Activated T-cell treated with anti-CD3 and anti-CD28 coated beads, Interleukin-2, amount 50 U/mL, for 72 hours (primary cell): Measurements from ENCODE around the gene PCDHGA4. TPM values are rescaled to one million over a fixed set of nuclear protein-coding genes. Genes with fewer than 3 reads are reported as not detected.

ENCODE experiments used
- ATAC-seq, 2 donors: fragments of 150-1000 bp; cut with Tn5 transposase; replicated peaks in 1 of 2; 2 replicates each; pipeline ENCODE4 v1.10.0; 2021; ENCODE audit warnings: moderate library complexity in 2 of 2, mild to moderate bottlenecking in 1 of 2
- DNase-seq, 2 donors: peaks; one replicate each; pipeline ENCODE4 v3.0.0; 2021 to 2022; ENCODE audit warnings: mixed read lengths in 1 of 2
- H3K27ac Mint-ChIP-seq: one replicate; pipeline ENCODE4 v1.8.0; 2022; ENCODE audit warnings: mild to moderate bottlenecking, moderate library complexity, mixed read lengths
- H3K27me3 Mint-ChIP-seq: one replicate; pipeline ENCODE4 v1.8.0; 2022; ENCODE audit warnings: low read depth, mixed read lengths
- H3K36me3 Mint-ChIP-seq, 2 donors: one replicate each; pipeline ENCODE4 v1.8.0; 2022; ENCODE audit warnings: mixed read lengths in 2 of 2, mild to moderate bottlenecking in 1 of 2; ENCODE audit not compliant: insufficient read depth in 2 of 2
- H3K4me1 Mint-ChIP-seq: one replicate; pipeline ENCODE4 v1.8.0; 2022; ENCODE audit warnings: low read depth, mixed read lengths
- H3K4me3 Mint-ChIP-seq, 2 donors: one replicate each; pipeline ENCODE4 v1.8.0; 2022; ENCODE audit warnings: mild to moderate bottlenecking in 2 of 2, mixed read lengths in 2 of 2, moderate library complexity in 2 of 2
- H3K9me3 Mint-ChIP-seq, 2 donors: one replicate each; pipeline ENCODE4 v1.8.0; 2022; ENCODE audit warnings: mixed read lengths in 2 of 2
- total RNA-seq, 2 donors: library from RNA; stranded (reverse); gene quantifications; one replicate each; pipeline ENCODE4 v1.2.3, GENCODE V29; 2022

PCDHGA4 gene
- total RNA-seq, 2 donors from 2014 or later: 0.25 to 0.26 TPM

GRCh38 chr5:141398608-141399007, 43.8 kb downstream of the PCDHGA4 start:
- peak overlapping the region in 1 of 2 donors; percentile 6 for H3K4me3 Mint-ChIP-seq
- ATAC-seq: no peak
- H3K9me3 Mint-ChIP-seq: peaks cover 6 to 8% of the 10 kb centered on the region in 2 donors
- peaks cover 15 to 23% of the 10 kb centered on the region in 2 donors for H3K36me3 Mint-ChIP-seq
- DNase-seq: no peak
- peaks cover 8% of the 10 kb centered on the region for H3K4me1 Mint-ChIP-seq
- H3K27ac Mint-ChIP-seq: no peak overlapping the region
- peaks cover 72% of the 10 kb centered on the region for H3K27me3 Mint-ChIP-seq

- ATAC-seq (no peak), DNase-seq (no peak)
- H3K4me1 Mint-ChIP-seq: peaks cover 10% of the 10 kb centered on the region
- peaks cover 72% of the 10 kb centered on the region for H3K27me3 Mint-ChIP-seq
- peaks cover 11 to 23% of the 10 kb centered on the region in 2 donors for H3K36me3 Mint-ChIP-seq
- peaks cover 2 to 5% of the 10 kb centered on the region in 2 donors for H3K9me3 Mint-ChIP-seq
- no peak overlapping the region for H3K27ac Mint-ChIP-seq
- H3K4me3 Mint-ChIP-seq: no peak overlapping the region
Measured at GRCh38 chr5:141399555-141400258, 44.9 kb downstream of the PCDHGA4 start.

- H3K4me1 Mint-ChIP-seq: peaks cover 10% of the 10 kb centered on the region
- no peak for DNase-seq
- H3K4me3 Mint-ChIP-seq: peak within 1 kb of the TSS; percentile 67 to 75
- H3K36me3 Mint-ChIP-seq: peaks cover 16 to 20% of the 10 kb centered on the region in 2 donors
- H3K9me3 Mint-ChIP-seq: peaks cover 4 to 6% of the 10 kb centered on the region in 2 donors
- peak within 1 kb of the TSS; percentile 82 for H3K27ac Mint-ChIP-seq
- H3K27me3 Mint-ChIP-seq: peaks cover 77% of the 10 kb centered on the region
- no peak for ATAC-seq
Measured at GRCh38 chr5:141402553-141403243, 47.9 kb downstream of the PCDHGA4 start, which contains the start of gene PCDHGA9. Gene PCDHGA9 (plus strand): TSS chr5:141402778. CDS start chr5:141402953, 175 bp downstream.

GRCh38 chr5:141403387-141403786, 48.6 kb downstream of the PCDHGA4 start:
- ATAC-seq (no peak), DNase-seq (no peak)
- H3K27me3 Mint-ChIP-seq: peaks cover 83% of the 10 kb centered on the region
- peaks cover 10% of the 10 kb centered on the region for H3K4me1 Mint-ChIP-seq
- peaks cover 4 to 6% of the 10 kb centered on the region in 2 donors for H3K9me3 Mint-ChIP-seq
- H3K4me3 Mint-ChIP-seq: no peak overlapping the region
- no peak overlapping the region for H3K27ac Mint-ChIP-seq
- peaks cover 17 to 24% of the 10 kb centered on the region in 2 donors for H3K36me3 Mint-ChIP-seq

Other genes with a start within 250 kb of the PCDHGA4 start
- not detected for gene PCDHB4, start 233.2 kb upstream of the PCDHGA4 start, total RNA-seq
- not detected for gene PCDHB5, start 219.8 kb upstream of the PCDHGA4 start, total RNA-seq
- gene PCDHB6, start 205.0 kb upstream of the PCDHGA4 start, total RNA-seq: not detected
- not detected for gene PCDHB7, start 182.4 kb upstream of the PCDHGA4 start, total RNA-seq
- gene PCDHB8, start 177.2 kb upstream of the PCDHGA4 start, total RNA-seq: not detected
- gene PCDHB16, start 172.6 kb upstream of the PCDHGA4 start, total RNA-seq: not detected
- gene PCDHB9, start 167.9 kb upstream of the PCDHGA4 start, total RNA-seq: under 1 TPM in 1 of 2 donors, not detected in 1; 0.05 TPM
- not detected for gene PCDHB10, start 162.7 kb upstream of the PCDHGA4 start, total RNA-seq
- not detected for gene PCDHB11, start 155.4 kb upstream of the PCDHGA4 start, total RNA-seq
- not detected for gene PCDHB12, start 146.3 kb upstream of the PCDHGA4 start, total RNA-seq
- not detected for gene PCDHB13, start 141.1 kb upstream of the PCDHGA4 start, total RNA-seq
- not detected for gene PCDHB14, start 131.7 kb upstream of the PCDHGA4 start, total RNA-seq
- gene PCDHB15, start 109.6 kb upstream of the PCDHGA4 start, total RNA-seq: not detected
- gene SLC25A2, start 51.0 kb upstream of the PCDHGA4 start, total RNA-seq: under 1 TPM; 0.46 to 0.63 TPM
- gene TAF7, start 34.2 kb upstream of the PCDHGA4 start, total RNA-seq: 10 to 100 TPM; 56.7 to 62.5 TPM
- gene PCDHGA1, start 24.5 kb upstream of the PCDHGA4 start, total RNA-seq: under 1 TPM; 0.05 TPM
- gene PCDHGA2, start 16.3 kb upstream of the PCDHGA4 start, total RNA-seq: under 1 TPM in 1 of 2 donors, not detected in 1; 0.07 TPM
- gene PCDHGA3, start 11.2 kb upstream of the PCDHGA4 start, total RNA-seq: under 1 TPM in 1 of 2 donors, not detected in 1; 0.12 TPM
- under 1 TPM in 1 of 2 donors, not detected in 1; 0.19 TPM for gene PCDHGB1, start 4.9 kb upstream of the PCDHGA4 start, total RNA-seq
- under 1 TPM; 0.28 to 0.34 TPM for gene PCDHGB2, start 5.0 kb downstream of the PCDHGA4 start, total RNA-seq
- under 1 TPM in 1 of 2 donors, not detected in 1; 0.12 TPM for gene PCDHGA5, start 9.1 kb downstream of the PCDHGA4 start, total RNA-seq
- gene PCDHGB3, start 15.2 kb downstream of the PCDHGA4 start, total RNA-seq: under 1 TPM; 0.19 to 0.28 TPM
- under 1 TPM; 0.16 to 0.29 TPM for gene PCDHGA6, start 18.9 kb downstream of the PCDHGA4 start, total RNA-seq
- gene PCDHGA7, start 27.7 kb downstream of the PCDHGA4 start, total RNA-seq: under 1 TPM in 1 of 2 donors, not detected in 1; 0.12 TPM
- not detected for gene PCDHGB4, start 32.7 kb downstream of the PCDHGA4 start, total RNA-seq
- not detected for gene PCDHGA8, start 37.6 kb downstream of the PCDHGA4 start, total RNA-seq
- gene PCDHGB5, start 42.9 kb downstream of the PCDHGA4 start, total RNA-seq: under 1 TPM; 0.17 to 0.21 TPM
- gene PCDHGA9, start 47.8 kb downstream of the PCDHGA4 start, total RNA-seq: under 1 TPM; 0.09 to 0.10 TPM
- under 1 TPM in 1 of 2 donors, not detected in 1; 0.09 TPM for gene PCDHGB6, start 53.0 kb downstream of the PCDHGA4 start, total RNA-seq
- under 1 TPM; 0.12 TPM for gene PCDHGA10, start 58.0 kb downstream of the PCDHGA4 start, total RNA-seq
- gene PCDHGB7, start 62.7 kb downstream of the PCDHGA4 start, total RNA-seq: under 1 TPM in 1 of 2 donors, not detected in 1; 0.17 TPM
- under 1 TPM in 1 of 2 donors, not detected in 1; 0.22 TPM for gene PCDHGA11, start 66.0 kb downstream of the PCDHGA4 start, total RNA-seq
- gene PCDHGA12, start 75.5 kb downstream of the PCDHGA4 start, total RNA-seq: under 1 TPM; 0.12 to 0.17 TPM
- not detected for gene PCDHGC3, start 120.9 kb downstream of the PCDHGA4 start, total RNA-seq
- not detected for gene PCDHGC4, start 130.0 kb downstream of the PCDHGA4 start, total RNA-seq
- not detected for gene PCDHGC5, start 134.1 kb downstream of the PCDHGA4 start, total RNA-seq